OCI-M2 (cell line): ENCODE measurements around the gene TOM1.
"Not testable (repeated sequence)": the region's sequence is repeated elsewhere in the genome, so short reads cannot be mapped to it uniquely, and the experiment has no call there.

Experiments used
- DNase-seq: peaks from one replicate; lab custom pipeline; 2025; ENCODE audit not compliant: unreplicated experiment; lab: John Stamatoyannopoulos, UW

Gene TOM1

GRCh38 chr22:35344956-35345690 is 45.4 kb downstream of the TOM1 start:
- no peak for DNase-seq

DNA sequence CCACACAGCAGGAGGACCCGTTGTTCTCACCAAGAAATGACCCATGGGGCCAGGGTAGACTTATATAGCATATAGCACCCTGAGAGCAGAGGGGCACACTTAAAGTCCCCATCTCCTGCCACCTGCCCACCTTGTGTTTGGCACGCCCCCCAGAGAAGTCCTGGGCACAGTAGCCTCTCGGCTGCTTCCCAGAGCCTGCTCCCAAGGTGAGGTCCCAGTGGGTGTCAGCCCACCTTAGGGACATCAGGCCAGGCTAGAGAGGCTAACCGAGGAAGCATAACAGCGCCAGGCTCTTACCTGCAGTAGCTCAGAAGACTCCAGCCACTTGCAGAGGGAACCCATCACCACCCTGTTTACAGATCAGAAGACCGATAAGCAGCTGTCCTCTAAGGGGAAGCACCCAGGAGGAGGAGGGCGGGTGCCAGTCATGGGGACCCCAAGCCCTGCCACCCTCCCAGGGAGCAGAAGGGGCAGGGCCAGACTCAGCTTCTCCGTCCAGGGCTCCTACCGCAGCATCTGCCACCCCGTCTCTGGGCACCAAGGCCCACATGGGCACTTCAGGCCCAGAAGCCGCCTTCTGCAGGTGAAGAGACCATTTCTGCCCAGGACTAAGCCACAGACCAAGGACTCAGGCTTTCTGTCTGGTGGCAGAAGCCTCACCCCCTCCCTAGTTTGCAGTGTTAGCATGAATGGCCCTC is 46.3 kb downstream of the TOM1 start:
- DNase-seq, result no peak

GRCh38 chr22:35346596-35347220 is 47.0 kb downstream of the TOM1 start:
- DNase-seq, result no peak

GRCh38 chr22:35347462-35347861 is 47.8 kb downstream of the TOM1 start:
- DNase-seq, result no peak

GRCh38 chr22:35348026-35348590 is 48.4 kb downstream of the TOM1 start:
- no peak for DNase-seq

DNA sequence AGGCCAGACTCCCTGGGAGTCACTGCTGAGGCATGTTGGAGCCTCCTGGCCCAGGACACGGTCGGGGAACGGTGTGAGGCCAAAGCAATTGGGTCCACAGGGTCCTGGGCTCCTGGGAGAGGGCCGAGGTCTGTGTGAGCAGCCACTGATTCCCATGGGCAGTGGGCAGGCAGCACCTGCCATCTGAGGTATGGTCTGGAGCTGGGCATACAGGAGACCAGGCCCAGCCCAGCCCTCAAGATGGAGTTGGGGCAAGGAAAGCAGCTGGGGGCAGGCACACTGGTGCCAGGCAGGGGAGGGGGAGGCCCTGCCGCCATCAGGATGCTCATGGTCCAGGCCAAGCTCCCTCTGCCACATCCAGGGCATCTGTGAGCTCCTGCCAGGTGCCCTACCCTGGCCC is 49.0 kb downstream of the TOM1 start:
- DNase-seq, result no peak

GRCh38 chr22:35349368-35349703 is 49.6 kb downstream of the TOM1 start:
- no peak for DNase-seq

- no peak for DNase-seq
These were observed 50.2 kb downstream of the TOM1 start for GRCh38 chr22:35349704-35350538.

DNA sequence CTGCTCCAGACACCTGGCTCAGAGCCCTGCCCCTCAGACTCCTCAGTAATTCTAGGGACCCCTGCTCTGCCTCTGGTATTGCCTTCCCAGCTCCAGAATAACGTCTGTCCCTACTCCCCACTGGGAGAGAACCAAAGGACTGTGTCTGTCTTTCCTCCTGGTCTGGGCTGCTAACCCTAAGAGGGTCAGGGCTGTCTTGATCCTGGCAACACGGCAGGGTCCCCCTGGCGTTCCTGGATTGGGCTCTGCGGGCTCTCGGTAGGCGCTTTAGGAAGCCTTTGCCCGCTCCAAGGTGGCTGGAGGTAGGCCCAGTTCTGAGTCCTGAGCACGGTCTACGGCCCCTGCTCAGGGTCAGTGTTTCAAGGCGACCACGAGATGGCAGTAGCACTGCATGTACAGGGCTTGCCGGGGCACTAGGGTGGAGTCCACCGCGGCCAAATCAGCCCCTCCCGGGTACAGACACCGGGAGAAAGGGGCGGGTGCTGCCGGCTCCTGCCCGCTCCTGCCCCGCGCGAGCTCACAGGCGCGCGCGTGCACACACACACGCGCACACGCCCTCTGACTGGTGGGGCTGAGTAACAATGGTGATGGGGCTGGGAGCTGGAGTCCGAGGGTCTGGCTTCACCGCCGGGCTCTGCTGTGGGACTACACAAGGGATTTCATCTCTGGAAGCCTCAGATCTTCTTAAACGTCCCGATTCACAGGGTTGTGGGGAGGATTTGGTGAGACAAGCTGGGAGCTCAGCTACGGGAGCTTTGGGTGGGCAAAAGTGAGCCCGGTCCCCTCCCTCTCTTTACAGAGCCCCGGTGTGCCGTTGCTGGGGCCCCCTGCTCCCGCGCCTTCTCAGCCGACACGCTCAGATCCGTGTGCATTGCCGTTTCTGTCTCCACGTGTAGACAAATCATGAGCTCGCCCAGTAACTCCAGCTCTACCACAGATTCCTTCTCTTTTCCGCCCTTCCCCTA is 51.1 kb downstream of the TOM1 start:
- no peak for DNase-seq

DNA sequence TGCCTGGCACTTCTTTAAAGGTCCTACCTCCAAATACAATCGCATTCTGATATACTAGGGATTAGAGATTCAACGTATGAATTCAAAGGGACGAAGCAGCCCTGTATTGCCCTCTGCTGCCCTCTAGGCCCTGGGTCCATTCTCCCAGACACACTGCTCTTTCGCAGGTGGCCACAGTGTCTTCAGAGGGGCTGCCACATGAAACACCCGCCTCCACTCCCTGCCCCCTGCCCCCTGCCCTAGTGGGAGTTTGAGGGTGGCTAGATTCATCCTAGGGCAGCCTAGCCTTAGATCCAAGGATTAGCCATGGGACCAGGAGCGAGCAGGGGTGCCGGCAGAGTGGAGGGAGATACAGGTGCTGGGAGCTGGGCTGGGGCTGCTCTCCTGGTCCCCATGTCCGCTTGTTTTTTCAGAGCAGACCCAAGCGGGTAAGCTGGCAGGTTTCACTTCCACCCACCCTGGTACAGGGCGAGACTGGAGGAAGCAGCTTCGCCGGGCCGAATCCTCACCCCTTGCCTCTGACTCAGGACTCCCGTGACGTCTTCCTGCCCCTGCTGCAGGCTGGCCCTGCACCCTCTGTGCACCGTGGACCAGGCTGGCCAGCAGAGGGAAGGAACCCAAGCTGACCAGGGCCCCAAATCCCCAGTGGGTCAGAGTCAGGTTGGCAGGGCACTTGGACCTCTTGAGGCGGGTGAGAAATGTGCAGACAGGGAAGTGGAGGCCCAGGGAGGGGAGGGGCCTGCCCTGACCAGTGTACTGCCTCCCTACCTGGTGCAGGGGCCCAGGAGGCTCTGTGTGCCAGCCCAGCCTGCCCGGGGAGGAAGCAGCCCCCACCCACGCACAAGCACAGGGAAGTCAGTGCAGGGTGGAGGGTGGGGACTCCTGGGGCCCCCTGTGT is 52.8 kb downstream of the TOM1 start:
- DNase-seq, result no peak

DNA sequence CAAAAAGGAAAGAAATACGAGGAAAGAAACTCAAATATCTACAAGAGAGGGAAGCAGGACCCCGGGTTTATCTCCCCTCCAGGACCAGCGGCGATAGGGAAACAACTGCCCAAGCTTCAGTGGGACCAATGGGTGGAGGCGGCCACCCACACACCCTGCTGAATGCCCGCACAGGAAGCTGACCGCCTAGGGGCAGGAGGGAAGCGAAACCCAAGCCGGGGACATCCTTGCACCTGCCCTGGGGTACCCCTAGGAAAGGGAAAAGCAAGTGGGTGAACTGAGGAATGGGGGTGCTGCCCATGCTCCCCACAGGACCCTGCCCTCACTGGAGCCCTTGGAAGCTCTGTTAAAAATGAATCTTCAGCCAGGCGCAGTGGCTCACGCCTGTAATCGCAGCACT is 53.6 kb downstream of the TOM1 start:
- DNase-seq, result no peak

GRCh38 chr22:35354068-35354467 is 54.4 kb downstream of the TOM1 start:
- no peak for DNase-seq

DNA sequence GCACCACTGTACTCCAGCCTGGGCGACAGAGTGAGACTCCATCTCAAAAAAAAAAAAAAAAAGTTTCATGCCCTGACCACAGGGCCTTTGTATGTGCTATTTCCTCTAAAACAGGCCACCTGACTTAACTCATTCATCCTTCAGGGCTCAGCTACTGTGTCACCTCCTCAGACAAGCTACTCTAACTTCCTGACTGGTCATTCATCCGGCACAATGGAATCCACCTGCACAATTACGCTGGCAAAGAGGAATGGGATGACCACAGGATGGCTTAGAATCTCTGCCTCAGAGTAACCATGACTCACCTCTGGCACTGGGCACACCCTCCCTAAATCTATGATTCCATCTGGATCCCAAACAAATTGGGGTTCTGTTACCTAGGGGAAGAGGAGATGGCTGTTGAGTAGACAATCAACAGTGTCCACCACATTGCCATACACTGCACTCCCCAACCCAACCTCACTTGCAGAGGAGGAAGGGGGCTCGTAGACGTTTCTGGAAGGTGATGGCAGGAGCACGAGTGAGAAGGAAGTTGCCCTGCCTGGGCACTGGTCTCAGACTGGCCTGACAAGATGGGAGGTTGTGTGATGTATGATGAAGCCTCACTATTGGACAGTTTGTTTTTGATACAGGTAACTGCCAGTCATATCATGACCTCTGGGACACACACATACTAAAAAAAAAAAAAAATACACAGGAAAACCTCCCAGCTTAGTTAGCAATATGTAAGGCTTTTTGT is 58.4 kb downstream of the TOM1 start:
- no peak for DNase-seq

DNA sequence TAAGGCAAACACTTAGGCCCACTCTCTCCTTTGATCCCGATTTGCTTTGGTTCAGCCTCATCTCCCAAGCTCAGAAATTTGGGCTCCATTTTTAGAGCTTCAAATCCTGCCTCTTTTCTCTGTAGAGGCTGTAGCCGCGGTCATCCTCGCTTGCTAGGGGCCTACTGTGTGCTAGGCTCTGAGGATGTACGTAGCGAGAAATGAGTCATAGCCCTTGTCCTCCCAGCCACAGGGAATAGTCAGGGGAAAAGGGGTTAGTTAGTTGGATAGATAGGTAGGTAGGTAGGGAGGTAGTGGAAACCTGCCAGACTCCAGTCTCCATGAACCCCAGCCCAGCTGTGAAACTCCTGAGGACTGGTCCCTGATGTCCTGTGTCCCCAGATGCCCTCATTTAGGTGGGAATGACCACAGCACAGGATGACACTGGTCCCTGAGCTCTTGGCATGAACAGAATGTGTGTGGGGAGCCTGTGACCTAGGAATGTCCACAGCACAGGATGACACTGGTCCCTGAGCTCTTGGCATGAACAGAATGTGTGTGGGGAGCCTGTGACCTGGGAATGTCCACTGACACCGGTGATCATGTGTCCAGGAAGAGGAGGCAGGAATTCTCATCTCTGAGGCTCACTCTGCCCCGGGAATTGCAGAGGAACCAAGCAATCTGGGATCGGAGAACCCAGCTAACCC is 59.8 kb downstream of the TOM1 start:
- no peak for DNase-seq

DNA sequence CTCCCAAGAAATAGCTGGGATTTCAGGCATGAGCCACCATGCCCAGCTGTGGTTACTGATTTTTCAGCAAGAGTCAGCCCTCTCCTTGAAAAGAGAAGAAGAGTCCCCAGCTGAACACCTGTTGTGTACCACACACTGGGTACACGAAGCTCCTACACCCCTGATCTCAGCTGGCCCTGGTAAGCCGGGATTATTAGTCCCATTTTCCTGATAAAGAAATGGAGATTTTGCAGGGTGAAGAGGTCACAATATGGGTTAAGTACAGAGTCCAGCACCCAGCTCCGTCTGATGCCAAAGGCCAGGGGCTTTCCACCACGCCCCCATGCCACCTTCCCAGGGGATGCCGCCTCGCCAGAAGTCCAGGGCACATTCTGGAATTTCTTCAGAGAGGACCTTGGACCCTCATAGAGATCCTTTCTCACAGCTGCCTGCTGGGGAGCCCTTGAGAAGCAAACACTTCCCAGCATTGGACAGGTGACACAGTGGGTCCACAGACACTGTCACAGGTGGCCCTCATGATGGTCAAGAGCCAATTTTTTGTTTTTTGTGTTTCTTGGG is 61.4 kb downstream of the TOM1 start:
- no peak for DNase-seq

- no peak for DNase-seq
These were observed 63.9 kb downstream of the TOM1 start for GRCh38 chr22:35363566-35364086.

DNA sequence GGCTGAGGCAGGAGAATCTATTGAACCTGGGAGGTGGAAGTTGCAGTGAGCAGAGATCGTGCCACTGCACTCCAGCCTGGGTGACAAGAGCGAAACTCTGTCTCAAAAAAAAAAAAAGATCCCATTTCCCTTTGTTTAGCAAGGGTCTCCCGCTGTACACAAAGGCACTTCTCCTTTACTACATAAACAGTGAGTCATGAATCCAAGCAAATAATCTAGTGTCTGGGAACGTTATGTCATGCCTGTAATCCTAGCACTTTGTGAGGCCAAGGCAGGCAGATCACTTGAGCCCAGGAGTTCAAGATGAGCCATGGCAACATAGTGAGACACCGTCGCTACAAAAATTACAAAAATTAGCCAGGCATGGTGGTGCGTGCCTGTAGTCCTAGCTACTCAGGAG is 64.5 kb downstream of the TOM1 start:
- not testable (repeated sequence) for DNase-seq
